ENCODE measurements around the gene THADA.

Gene THADA

GRCh38 chr2:43325107-43325811 lies 270.6 kb downstream of the THADA start:
- no peak for DNase-seq (ENCODE audit: low read depth)

GRCh38 chr2:43324259-43325106 lies 271.4 kb downstream of the THADA start:
- no peak for DNase-seq (ENCODE audit: low read depth)

- DNase-seq (ENCODE audit: low read depth), result no peak
Measured at GRCh38 chr2:43323857-43324256, 272.0 kb downstream of the THADA start.

- no peak for DNase-seq (ENCODE audit: low read depth)
Measured at GRCh38 chr2:43321446-43321845, 274.4 kb downstream of the THADA start.

- no peak for DNase-seq (ENCODE audit: low read depth)
Measured at GRCh38 chr2:43319541-43319940, 276.3 kb downstream of the THADA start.

- no peak for DNase-seq (ENCODE audit: low read depth)
Measured at GRCh38 chr2:43318791-43319190, 277.0 kb downstream of the THADA start.

- no peak for DNase-seq (ENCODE audit: low read depth)
Measured at GRCh38 chr2:43317680-43318079, 278.2 kb downstream of the THADA start.

GRCh38 chr2:43317194-43317593 lies 278.6 kb downstream of the THADA start:
- no peak for DNase-seq (ENCODE audit: low read depth)

GRCh38 chr2:43315482-43315881 lies 280.4 kb downstream of the THADA start:
- no peak for DNase-seq (ENCODE audit: low read depth)

GRCh38 chr2:43314299-43314927 lies 281.4 kb downstream of the THADA start:
- no peak for DNase-seq (ENCODE audit: low read depth)

- DNase-seq (ENCODE audit: low read depth), result no peak
Measured at GRCh38 chr2:43313642-43314017, 282.2 kb downstream of the THADA start.

GRCh38 chr2:43312755-43313641 lies 282.8 kb downstream of the THADA start:
- DNase-seq (ENCODE audit: low read depth), result no peak

GRCh38 chr2:43311276-43311675 lies 284.6 kb downstream of the THADA start:
- no peak for DNase-seq (ENCODE audit: low read depth)

- no peak for DNase-seq (ENCODE audit: low read depth)
Measured at GRCh38 chr2:43309935-43310334, 285.9 kb downstream of the THADA start.

- DNase-seq (ENCODE audit: low read depth), result no peak
Measured at GRCh38 chr2:43307973-43308372, 287.9 kb downstream of the THADA start.

GRCh38 chr2:43307046-43307445 lies 288.8 kb downstream of the THADA start:
- no peak for DNase-seq (ENCODE audit: low read depth)

- DNase-seq (ENCODE audit: low read depth), result no peak
Measured at GRCh38 chr2:43306197-43306596, 289.6 kb downstream of the THADA start.

- DNase-seq (ENCODE audit: low read depth), result no peak
Measured at GRCh38 chr2:43305517-43305916, 290.3 kb downstream of the THADA start.

- DNase-seq (ENCODE audit: low read depth), result no peak
Measured at GRCh38 chr2:43305012-43305411, 290.8 kb downstream of the THADA start.

- no peak for DNase-seq (ENCODE audit: low read depth)
Measured at GRCh38 chr2:43303889-43304288, 291.9 kb downstream of the THADA start.

- DNase-seq (ENCODE audit: low read depth), result no peak
Measured at GRCh38 chr2:43302961-43303494, 292.8 kb downstream of the THADA start.

Data from T follicular helper cell (primary cell).